Neural cell (in vitro differentiated cells): ENCODE measurements around the gene OPRL1. TPM values are rescaled to one million over a fixed set of nuclear protein-coding genes. Genes with fewer than 3 reads are reported as not detected.

Experiments used
- H2AFZ ChIP-seq: fragments of 200-600, 300-800 bp; sonication (generic), shearing (Covaris generic); 2 replicates; pipeline ENCODE4 v1.6.0; 2014; ENCODE audit warnings: low read depth, mild to moderate bottlenecking, antibody characterized with exemption, low read length, moderate library complexity
- H3F3A ChIP-seq: fragments of 200-600 bp; shearing (Covaris generic); 2 replicates; pipeline ENCODE4 v1.6.1; 2016; ENCODE audit warnings: mild to moderate bottlenecking, moderate library complexity, mixed read lengths, antibody characterized with exemption, low read length; ENCODE audit not compliant: insufficient read depth, poor library complexity, severe bottlenecking
- H3K27ac ChIP-seq: fragments of 200-600, 300-800 bp; sonication (generic), shearing (Covaris generic); 2 replicates; pipeline ENCODE4 v1.5.1; 2014; ENCODE audit warnings: mild to moderate bottlenecking, low read length, moderate library complexity
- H3K27me3 ChIP-seq: fragments of 300-800, 200-600 bp; sonication (generic), shearing (Covaris generic); 2 replicates; pipeline ENCODE4 v1.6.0; 2014; ENCODE audit warnings: mild to moderate bottlenecking, low read depth, low read length, moderate library complexity; ENCODE audit not compliant: insufficient read depth
- H3K36me3 ChIP-seq: fragments of 300-800, 200-600 bp; sonication (generic), shearing (Covaris generic); 2 replicates; pipeline ENCODE4 v1.5.1; 2014; ENCODE audit warnings: mild to moderate bottlenecking, antibody characterized with exemption, low read length, moderate library complexity; ENCODE audit not compliant: insufficient read depth
- H3K4me2 ChIP-seq: fragments of 300-800, 200-600 bp; sonication (generic), shearing (Covaris generic); 2 replicates; pipeline ENCODE4 v1.6.0; 2014; ENCODE audit warnings: mild to moderate bottlenecking, low read length
- H3K4me3 ChIP-seq: fragments of 300-800, 200-600 bp; sonication (generic), shearing (Covaris generic); 2 replicates; pipeline ENCODE4 v1.5.1; 2014; ENCODE audit warnings: mild to moderate bottlenecking, low read length, moderate library complexity
- H3K79me2 ChIP-seq: fragments of 200-600 bp; shearing (Covaris generic); replicated peaks from 2 replicates; pipeline ENCODE4 v1.6.0; 2014; ENCODE audit warnings: mild to moderate bottlenecking, low read length, moderate library complexity; ENCODE audit not compliant: insufficient read depth
- H3K9ac ChIP-seq: fragments of 300-800, 200-600 bp; sonication (generic), shearing (Covaris generic); 2 replicates; pipeline ENCODE4 v1.6.1; 2016; ENCODE audit warnings: mild to moderate bottlenecking, low read length, mixed read lengths
- H3K9me2 ChIP-seq: fragments of 200-600 bp; shearing (Covaris generic); 2 replicates; pipeline ENCODE4 v1.6.1; 2016; ENCODE audit warnings: mild to moderate bottlenecking, low read length, mixed read lengths; ENCODE audit not compliant: insufficient read depth
- H3K9me3 ChIP-seq: fragments of 200-600, 300-800 bp; sonication (generic), shearing (Covaris generic); 2 replicates; pipeline ENCODE4 v1.6.1; 2016; ENCODE audit warnings: mild to moderate bottlenecking, mixed run types, low read length, moderate library complexity, mixed read lengths
- H4K20me1 ChIP-seq: fragments of 200-600 bp; shearing (Covaris generic); 2 replicates; pipeline ENCODE4 v1.6.1; 2016; ENCODE audit warnings: mild to moderate bottlenecking, mixed run types; ENCODE audit not compliant: insufficient read depth
- EP300 ChIP-seq: fragments of 450-650 bp; conservative IDR thresholded peaks from 2 replicates; pipeline ENCODE4 v1.6.1; 2014; ENCODE audit warnings: antibody characterized with exemption, mild to moderate bottlenecking, moderate library complexity; ENCODE audit not compliant: poor library complexity, severe bottlenecking
- EZH2 ChIP-seq: fragments of 200-600, 300-800 bp; shearing (Covaris generic), sonication (generic); IDR thresholded peaks from 2 replicates; pipeline ENCODE4 v1.6.1; 2014; ENCODE audit warnings: antibody characterized with exemption, low read length, borderline replicate concordance, mild to moderate bottlenecking; ENCODE audit not compliant: insufficient read depth, poor library complexity, severe bottlenecking
- MXI1 ChIP-seq: fragments of 450-650 bp; conservative IDR thresholded peaks from 2 replicates; pipeline ENCODE4 v1.6.1; 2014; ENCODE audit warnings: antibody characterized with exemption, mild to moderate bottlenecking; ENCODE audit not compliant: poor library complexity, severe bottlenecking
- POLR2AphosphoS5 ChIP-seq: IDR thresholded peaks from 2 replicates; pipeline ENCODE4 v1.6.1; 2012
- RAD21 ChIP-seq: fragments of 450-650 bp; conservative IDR thresholded peaks from 2 replicates; pipeline ENCODE4 v1.6.1; 2014; ENCODE audit warnings: antibody characterized with exemption, mild to moderate bottlenecking, moderate library complexity
- SMC3 ChIP-seq: fragments of 450-650 bp; conservative IDR thresholded peaks from 2 replicates; pipeline ENCODE4 v1.6.1; 2014; ENCODE audit warnings: antibody characterized with exemption, mild to moderate bottlenecking, moderate library complexity; ENCODE audit not compliant: poor library complexity
- TAF1 ChIP-seq: IDR thresholded peaks from 2 replicates; pipeline ENCODE4 v1.6.1; 2012; ENCODE audit warnings: low read depth
- polyA plus RNA-seq: library from polyadenylated mRNA; depleted of rRNA; stranded (reverse); fragments of >200 nt; gene quantifications from 2 replicates; pipeline ENCODE4 v1.2.3, GENCODE V29; 2014
- TF ChIP-seq, protein P1 (sequence below): IDR thresholded peaks from 2 replicates; pipeline ENCODE4 v1.6.1; 2012; ENCODE audit warnings: borderline replicate concordance
- TF ChIP-seq, protein P2 (sequence below): fragments of 450-650 bp; IDR thresholded peaks from 2 replicates; pipeline ENCODE4 v1.5.1; 2014; ENCODE audit warnings: antibody characterized with exemption, mild to moderate bottlenecking, moderate library complexity; ENCODE audit not compliant: poor library complexity, severe bottlenecking

The OPRL1 gene
- polyA plus RNA-seq, 1 donor from 2014 or later = 18.3 TPM

DNA sequence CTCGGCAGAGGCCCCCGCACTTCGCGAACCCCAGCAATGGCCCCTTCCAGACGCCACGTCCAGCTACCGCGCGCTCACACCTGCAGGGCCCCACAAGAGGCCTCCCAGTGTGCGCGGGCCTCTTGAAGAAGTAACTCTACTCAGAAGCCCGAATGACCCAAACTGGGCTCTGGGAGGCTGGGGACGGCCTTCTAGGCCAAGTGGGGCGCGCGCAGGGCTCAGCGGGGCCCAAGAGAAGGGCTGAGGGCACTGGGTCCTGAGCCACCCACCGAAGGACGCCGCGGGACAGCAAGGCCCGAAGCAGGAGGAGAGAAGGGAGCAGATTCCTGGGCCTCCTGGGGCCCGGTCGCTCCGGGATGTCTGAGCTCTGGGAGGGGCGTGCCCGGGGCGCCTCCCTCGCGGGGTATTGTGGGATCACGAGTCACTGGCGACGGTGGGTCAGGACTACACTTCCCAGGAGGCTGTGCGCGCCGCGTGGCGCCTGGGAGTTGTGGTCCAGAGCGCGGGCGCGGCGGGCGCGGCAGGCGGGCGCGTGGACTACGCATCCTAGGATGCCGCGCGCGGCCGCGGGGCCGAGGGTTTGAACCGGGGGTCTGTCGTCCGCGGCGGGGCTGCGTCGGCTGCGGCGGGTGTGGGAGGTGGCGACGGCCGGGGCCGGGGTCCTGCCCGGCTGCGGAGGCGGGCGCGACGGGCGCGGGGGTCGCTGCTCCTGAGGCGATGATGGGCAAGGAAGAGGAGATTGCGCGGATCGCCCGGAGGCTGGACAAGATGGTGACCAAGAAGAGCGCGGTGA, 17.1 kb upstream of the OPRL1 start, which contains the start of gene TCEA2:
Gene TCEA2 (plus strand): TSS at position 603 of the 793 bp plus-strand sequence. CDS start 115 bp downstream, at position 718.
- TF ChIP-seq, protein P1, sequence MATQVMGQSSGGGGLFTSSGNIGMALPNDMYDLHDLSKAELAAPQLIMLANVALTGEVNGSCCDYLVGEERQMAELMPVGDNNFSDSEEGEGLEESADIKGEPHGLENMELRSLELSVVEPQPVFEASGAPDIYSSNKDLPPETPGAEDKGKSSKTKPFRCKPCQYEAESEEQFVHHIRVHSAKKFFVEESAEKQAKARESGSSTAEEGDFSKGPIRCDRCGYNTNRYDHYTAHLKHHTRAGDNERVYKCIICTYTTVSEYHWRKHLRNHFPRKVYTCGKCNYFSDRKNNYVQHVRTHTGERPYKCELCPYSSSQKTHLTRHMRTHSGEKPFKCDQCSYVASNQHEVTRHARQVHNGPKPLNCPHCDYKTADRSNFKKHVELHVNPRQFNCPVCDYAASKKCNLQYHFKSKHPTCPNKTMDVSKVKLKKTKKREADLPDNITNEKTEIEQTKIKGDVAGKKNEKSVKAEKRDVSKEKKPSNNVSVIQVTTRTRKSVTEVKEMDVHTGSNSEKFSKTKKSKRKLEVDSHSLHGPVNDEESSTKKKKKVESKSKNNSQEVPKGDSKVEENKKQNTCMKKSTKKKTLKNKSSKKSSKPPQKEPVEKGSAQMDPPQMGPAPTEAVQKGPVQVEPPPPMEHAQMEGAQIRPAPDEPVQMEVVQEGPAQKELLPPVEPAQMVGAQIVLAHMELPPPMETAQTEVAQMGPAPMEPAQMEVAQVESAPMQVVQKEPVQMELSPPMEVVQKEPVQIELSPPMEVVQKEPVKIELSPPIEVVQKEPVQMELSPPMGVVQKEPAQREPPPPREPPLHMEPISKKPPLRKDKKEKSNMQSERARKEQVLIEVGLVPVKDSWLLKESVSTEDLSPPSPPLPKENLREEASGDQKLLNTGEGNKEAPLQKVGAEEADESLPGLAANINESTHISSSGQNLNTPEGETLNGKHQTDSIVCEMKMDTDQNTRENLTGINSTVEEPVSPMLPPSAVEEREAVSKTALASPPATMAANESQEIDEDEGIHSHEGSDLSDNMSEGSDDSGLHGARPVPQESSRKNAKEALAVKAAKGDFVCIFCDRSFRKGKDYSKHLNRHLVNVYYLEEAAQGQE = no peak
- TF ChIP-seq MXI1 (peak; percentile 82), POLR2AphosphoS5 (peak; percentile 61), SMC3 (no peak), EP300 (peak; percentile 50), EZH2 (no peak), TAF1 (no peak), RAD21 (peak; percentile 12)
- TF ChIP-seq, protein P2, sequence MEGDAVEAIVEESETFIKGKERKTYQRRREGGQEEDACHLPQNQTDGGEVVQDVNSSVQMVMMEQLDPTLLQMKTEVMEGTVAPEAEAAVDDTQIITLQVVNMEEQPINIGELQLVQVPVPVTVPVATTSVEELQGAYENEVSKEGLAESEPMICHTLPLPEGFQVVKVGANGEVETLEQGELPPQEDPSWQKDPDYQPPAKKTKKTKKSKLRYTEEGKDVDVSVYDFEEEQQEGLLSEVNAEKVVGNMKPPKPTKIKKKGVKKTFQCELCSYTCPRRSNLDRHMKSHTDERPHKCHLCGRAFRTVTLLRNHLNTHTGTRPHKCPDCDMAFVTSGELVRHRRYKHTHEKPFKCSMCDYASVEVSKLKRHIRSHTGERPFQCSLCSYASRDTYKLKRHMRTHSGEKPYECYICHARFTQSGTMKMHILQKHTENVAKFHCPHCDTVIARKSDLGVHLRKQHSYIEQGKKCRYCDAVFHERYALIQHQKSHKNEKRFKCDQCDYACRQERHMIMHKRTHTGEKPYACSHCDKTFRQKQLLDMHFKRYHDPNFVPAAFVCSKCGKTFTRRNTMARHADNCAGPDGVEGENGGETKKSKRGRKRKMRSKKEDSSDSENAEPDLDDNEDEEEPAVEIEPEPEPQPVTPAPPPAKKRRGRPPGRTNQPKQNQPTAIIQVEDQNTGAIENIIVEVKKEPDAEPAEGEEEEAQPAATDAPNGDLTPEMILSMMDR = peak; percentile 30
- no peaks in the 10 kb centered on the region for H3K27me3 ChIP-seq
- peaks cover 7% of the 10 kb centered on the region for H3K79me2 ChIP-seq
- no peaks in the 10 kb centered on the region for H3K36me3 ChIP-seq
- no peaks in the 10 kb centered on the region for H3K9me3 ChIP-seq
- peak within 1 kb of the TSS; percentile 74 for H3K4me2 ChIP-seq
- no peaks in the 10 kb centered on the region for H3F3A ChIP-seq
- H3K9me2 ChIP-seq = no peaks in the 10 kb centered on the region
- H2AFZ ChIP-seq = peak within 1 kb of the TSS; percentile 91
- no peaks in the 10 kb centered on the region for H4K20me1 ChIP-seq
- H3K27ac ChIP-seq = peak within 1 kb of the TSS; percentile 52
- peak within 1 kb of the TSS; percentile 78 for H3K4me3 ChIP-seq
- H3K9ac ChIP-seq = peak within 1 kb of the TSS; percentile 83

DNA sequence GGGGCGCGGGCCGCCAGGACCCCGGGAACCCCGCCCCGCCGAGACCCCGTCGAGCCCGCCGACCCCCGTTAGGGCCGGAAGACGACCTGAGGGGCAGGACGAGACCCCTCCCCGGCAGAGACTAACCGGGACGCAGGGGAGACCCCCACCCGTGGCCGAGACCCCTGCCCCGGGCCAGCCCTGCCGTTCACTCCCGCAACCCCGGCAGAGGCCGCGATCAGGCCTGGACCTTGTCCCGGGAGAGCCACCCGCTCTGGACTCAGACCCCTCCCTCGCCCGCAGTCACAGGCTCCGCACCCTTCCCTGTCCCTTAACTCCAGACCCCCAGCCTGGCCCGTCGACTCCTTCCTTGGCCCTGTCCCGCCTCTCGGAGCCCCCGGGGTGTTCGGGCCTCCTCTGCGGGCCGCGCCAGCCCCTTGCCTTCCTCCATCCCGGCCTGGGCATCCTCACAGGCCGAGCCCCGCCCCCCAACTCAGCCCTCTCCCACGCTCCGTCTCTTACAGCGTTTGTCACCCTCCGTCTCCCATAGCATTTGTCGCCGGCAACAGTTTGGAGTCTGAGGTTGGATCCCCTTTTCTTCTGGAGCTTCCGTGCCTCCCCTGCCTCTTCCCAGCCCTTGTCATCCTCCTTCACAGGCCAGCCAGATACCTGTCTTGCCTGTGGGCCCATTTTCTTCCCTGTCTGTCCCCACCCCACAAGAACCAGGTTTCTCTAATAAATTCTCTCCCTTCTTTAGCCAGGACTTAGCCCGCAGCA, 16.3 kb upstream of the OPRL1 start:
- Histone ChIP-seq H4K20me1 (no peaks in the 10 kb centered on the region), H2AFZ (peak overlapping the region; percentile 51), H3K4me3 (peak overlapping the region; percentile 78), H3K79me2 (peaks cover 7% of the 10 kb centered on the region), H3K27me3 (no peaks in the 10 kb centered on the region), H3K27ac (peak overlapping the region; percentile 41), H3K36me3 (no peaks in the 10 kb centered on the region), H3K9me2 (no peaks in the 10 kb centered on the region), H3K4me2 (peak overlapping the region; percentile 74), H3K9ac (peak overlapping the region; percentile 83), H3K9me3 (no peaks in the 10 kb centered on the region), H3F3A (no peaks in the 10 kb centered on the region)
- no peak for TF ChIP-seq EP300
- TF ChIP-seq EZH2 = no peak
- TF ChIP-seq, protein P2 = no peak
- TF ChIP-seq, protein P1 = no peak
- no peak for TF ChIP-seq SMC3
- no peak for TF ChIP-seq RAD21
